H1 (cell line): ENCODE results near the gene TSPEAR. TPM values are rescaled to one million over a fixed set of nuclear protein-coding genes. Genes with fewer than 3 reads are reported as not detected.

Experiments used
- CBX8 ChIP-seq: fragments of 300-800, 300-1000 bp; sonication (generic); IDR thresholded peaks from 2 replicates; pipeline ENCODE4 v1.7.1; 2016; ENCODE audit warnings: low read depth, low read length, borderline replicate concordance
- GABPA ChIP-seq: IDR thresholded peaks from 2 replicates; pipeline ENCODE4 v1.6.1; 2011; ENCODE audit warnings: mild to moderate bottlenecking, low read length, moderate library complexity, borderline replicate concordance; ENCODE audit not compliant: insufficient read depth
- KDM1A ChIP-seq: fragments of 200-600, 300-600 bp; sonication (generic); IDR thresholded peaks from 2 replicates; pipeline ENCODE4 v1.7.1; 2016; ENCODE audit warnings: mild to moderate bottlenecking, low read length, borderline replicate concordance
- POLR2A ChIP-seq, 2 experiments: IDR thresholded peaks; 1 replicate in 1 of 2; 2 replicates in 1 of 2; pipeline ENCODE4 v1.6.1; 2011; ENCODE audit warnings: low read depth in 2 of 2, low read length in 2 of 2, mild to moderate bottlenecking in 2 of 2; ENCODE audit errors: control extremely low read depth in 1 of 2
- RNF2 ChIP-seq: fragments of 200-900, 300-1000 bp; sonication (generic); IDR thresholded peaks from 2 replicates; pipeline ENCODE4 v1.7.1; 2016; ENCODE audit warnings: borderline replicate concordance, low read depth, mild to moderate bottlenecking, antibody characterized with exemption, low read length; ENCODE audit not compliant: poor library complexity, severe bottlenecking; ENCODE audit errors: missing control alignments
- SP1 ChIP-seq: IDR thresholded peaks from 2 replicates; pipeline ENCODE4 v1.6.1; 2011; ENCODE audit warnings: low read depth, low read length
- TEAD4 ChIP-seq: IDR thresholded peaks from 2 replicates; pipeline ENCODE4 v1.6.1; 2012; ENCODE audit warnings: low read depth, low read length, inconsistent platforms, mixed read lengths
- polyA plus RNA-seq, 7 experiments: library from polyadenylated mRNA; depleted of rRNA in 3 of 7; stranded (reverse) in 5 of 7; unstranded in 2 of 7; fragments of >200 nt in 5 of 7; fragments of 200-250 nt in 2 of 7; gene quantifications; 1 replicate in 5 of 7; 2 replicates in 1 of 7; 4 replicates in 1 of 7; pipeline versions ENCODE4 v1.2.1 to v1.2.3, GENCODE V29; 2011 to 2013; ENCODE audit warnings: missing spikeins in 2 of 7, mixed read lengths in 2 of 7
- total RNA-seq: library from RNA; stranded (reverse); fragmentation: NEBNext Ultra II Directional; extraction: Animal tissue kit (Norgen Biotek cat#: 25700); gene quantifications from 2 replicates; pipeline ENCODE4 v1.2.1, GENCODE V29; 2021
- TF ChIP-seq, protein P1 (sequence below): fragments of 300-600 bp; sonication (generic); IDR thresholded peaks from 2 replicates; pipeline ENCODE4 v1.7.1; 2012; ENCODE audit warnings: low read length, moderate library complexity, mild to moderate bottlenecking, inconsistent platforms; ENCODE audit not compliant: insufficient replicate concordance
- TF ChIP-seq, protein P2 (sequence below): IDR thresholded peaks from 2 replicates; pipeline ENCODE4 v1.6.1; 2012; ENCODE audit warnings: low read length, inconsistent platforms

Gene TSPEAR
- total and polyA plus RNA-seq, 2 of the 8 experiments (the other 6 are each of a cell fraction or from before 2014, with no cell fraction given) = 0.58 to 0.89 TPM

DNA sequence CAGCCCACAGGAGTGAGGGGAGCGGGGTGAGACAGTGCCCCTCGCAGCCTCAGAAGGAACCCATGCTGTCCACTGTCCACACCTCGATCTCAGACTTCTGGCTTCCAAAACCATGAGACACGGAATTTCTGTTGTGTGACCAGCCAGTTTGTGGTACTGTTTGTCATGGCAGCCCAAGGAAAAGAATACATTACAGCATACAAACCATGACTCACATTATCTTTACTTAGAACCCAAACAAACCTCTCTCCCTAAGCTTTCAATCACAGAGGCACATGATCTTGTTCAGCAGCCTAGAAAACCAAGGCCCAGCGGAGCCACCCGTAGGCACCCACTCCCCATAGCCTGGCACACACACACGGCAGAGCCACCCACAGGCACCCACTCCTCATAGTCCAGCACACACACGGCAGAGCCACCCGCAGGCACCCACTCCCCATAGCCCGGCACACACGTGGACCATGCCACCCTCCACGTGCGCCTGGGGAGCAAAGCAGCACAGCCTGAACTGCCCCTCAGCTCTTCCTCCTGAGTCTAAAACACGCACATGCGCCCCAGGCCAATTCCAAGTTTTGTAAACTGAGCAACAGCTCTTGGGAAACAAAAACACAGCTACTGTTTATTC lies 138.3 kb downstream of the TSPEAR start (continued):
- TF ChIP-seq, protein P1, sequence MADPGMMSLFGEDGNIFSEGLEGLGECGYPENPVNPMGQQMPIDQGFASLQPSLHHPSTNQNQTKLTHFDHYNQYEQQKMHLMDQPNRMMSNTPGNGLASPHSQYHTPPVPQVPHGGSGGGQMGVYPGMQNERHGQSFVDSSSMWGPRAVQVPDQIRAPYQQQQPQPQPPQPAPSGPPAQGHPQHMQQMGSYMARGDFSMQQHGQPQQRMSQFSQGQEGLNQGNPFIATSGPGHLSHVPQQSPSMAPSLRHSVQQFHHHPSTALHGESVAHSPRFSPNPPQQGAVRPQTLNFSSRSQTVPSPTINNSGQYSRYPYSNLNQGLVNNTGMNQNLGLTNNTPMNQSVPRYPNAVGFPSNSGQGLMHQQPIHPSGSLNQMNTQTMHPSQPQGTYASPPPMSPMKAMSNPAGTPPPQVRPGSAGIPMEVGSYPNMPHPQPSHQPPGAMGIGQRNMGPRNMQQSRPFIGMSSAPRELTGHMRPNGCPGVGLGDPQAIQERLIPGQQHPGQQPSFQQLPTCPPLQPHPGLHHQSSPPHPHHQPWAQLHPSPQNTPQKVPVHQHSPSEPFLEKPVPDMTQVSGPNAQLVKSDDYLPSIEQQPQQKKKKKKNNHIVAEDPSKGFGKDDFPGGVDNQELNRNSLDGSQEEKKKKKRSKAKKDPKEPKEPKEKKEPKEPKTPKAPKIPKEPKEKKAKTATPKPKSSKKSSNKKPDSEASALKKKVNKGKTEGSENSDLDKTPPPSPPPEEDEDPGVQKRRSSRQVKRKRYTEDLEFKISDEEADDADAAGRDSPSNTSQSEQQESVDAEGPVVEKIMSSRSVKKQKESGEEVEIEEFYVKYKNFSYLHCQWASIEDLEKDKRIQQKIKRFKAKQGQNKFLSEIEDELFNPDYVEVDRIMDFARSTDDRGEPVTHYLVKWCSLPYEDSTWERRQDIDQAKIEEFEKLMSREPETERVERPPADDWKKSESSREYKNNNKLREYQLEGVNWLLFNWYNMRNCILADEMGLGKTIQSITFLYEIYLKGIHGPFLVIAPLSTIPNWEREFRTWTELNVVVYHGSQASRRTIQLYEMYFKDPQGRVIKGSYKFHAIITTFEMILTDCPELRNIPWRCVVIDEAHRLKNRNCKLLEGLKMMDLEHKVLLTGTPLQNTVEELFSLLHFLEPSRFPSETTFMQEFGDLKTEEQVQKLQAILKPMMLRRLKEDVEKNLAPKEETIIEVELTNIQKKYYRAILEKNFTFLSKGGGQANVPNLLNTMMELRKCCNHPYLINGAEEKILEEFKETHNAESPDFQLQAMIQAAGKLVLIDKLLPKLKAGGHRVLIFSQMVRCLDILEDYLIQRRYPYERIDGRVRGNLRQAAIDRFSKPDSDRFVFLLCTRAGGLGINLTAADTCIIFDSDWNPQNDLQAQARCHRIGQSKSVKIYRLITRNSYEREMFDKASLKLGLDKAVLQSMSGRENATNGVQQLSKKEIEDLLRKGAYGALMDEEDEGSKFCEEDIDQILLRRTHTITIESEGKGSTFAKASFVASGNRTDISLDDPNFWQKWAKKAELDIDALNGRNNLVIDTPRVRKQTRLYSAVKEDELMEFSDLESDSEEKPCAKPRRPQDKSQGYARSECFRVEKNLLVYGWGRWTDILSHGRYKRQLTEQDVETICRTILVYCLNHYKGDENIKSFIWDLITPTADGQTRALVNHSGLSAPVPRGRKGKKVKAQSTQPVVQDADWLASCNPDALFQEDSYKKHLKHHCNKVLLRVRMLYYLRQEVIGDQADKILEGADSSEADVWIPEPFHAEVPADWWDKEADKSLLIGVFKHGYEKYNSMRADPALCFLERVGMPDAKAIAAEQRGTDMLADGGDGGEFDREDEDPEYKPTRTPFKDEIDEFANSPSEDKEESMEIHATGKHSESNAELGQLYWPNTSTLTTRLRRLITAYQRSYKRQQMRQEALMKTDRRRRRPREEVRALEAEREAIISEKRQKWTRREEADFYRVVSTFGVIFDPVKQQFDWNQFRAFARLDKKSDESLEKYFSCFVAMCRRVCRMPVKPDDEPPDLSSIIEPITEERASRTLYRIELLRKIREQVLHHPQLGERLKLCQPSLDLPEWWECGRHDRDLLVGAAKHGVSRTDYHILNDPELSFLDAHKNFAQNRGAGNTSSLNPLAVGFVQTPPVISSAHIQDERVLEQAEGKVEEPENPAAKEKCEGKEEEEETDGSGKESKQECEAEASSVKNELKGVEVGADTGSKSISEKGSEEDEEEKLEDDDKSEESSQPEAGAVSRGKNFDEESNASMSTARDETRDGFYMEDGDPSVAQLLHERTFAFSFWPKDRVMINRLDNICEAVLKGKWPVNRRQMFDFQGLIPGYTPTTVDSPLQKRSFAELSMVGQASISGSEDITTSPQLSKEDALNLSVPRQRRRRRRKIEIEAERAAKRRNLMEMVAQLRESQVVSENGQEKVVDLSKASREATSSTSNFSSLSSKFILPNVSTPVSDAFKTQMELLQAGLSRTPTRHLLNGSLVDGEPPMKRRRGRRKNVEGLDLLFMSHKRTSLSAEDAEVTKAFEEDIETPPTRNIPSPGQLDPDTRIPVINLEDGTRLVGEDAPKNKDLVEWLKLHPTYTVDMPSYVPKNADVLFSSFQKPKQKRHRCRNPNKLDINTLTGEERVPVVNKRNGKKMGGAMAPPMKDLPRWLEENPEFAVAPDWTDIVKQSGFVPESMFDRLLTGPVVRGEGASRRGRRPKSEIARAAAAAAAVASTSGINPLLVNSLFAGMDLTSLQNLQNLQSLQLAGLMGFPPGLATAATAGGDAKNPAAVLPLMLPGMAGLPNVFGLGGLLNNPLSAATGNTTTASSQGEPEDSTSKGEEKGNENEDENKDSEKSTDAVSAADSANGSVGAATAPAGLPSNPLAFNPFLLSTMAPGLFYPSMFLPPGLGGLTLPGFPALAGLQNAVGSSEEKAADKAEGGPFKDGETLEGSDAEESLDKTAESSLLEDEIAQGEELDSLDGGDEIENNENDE = no peak
- TF ChIP-seq TEAD4 (no peak), SP1 (no peak), RNF2 (no peak), CBX8 (no peak), GABPA (no peak), KDM1A (no peak), POLR2A (IDR thresholded peaks at IDR 0.05; ENCODE audit: control extremely low read depth in 1 of 2, low read depth in 2 of 2, low read length in 2 of 2) (no peak)
- TF ChIP-seq, protein P2, sequence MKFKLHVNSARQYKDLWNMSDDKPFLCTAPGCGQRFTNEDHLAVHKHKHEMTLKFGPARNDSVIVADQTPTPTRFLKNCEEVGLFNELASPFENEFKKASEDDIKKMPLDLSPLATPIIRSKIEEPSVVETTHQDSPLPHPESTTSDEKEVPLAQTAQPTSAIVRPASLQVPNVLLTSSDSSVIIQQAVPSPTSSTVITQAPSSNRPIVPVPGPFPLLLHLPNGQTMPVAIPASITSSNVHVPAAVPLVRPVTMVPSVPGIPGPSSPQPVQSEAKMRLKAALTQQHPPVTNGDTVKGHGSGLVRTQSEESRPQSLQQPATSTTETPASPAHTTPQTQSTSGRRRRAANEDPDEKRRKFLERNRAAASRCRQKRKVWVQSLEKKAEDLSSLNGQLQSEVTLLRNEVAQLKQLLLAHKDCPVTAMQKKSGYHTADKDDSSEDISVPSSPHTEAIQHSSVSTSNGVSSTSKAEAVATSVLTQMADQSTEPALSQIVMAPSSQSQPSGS = no peak
